Erythroblast (primary cell): ENCODE measurements around the gene PAX8.

Experiments
- GATA1 ChIP-seq: IDR thresholded peaks from 2 replicates; pipeline ENCODE4 v1.6.1; 2011; ENCODE audit warnings: low read depth, mild to moderate bottlenecking, control low read depth, low read length, moderate library complexity
- POLR2A ChIP-seq: IDR thresholded peaks from 2 replicates; pipeline ENCODE4 v1.6.1; 2011; ENCODE audit warnings: mild to moderate bottlenecking, low read length

- TF ChIP-seq POLR2A (no peak), GATA1 (no peak)
Observed at GRCh38 chr2:113263546-113263945, 15.2 kb downstream of the PAX8 start.
